Uterus (tissue), 4 donors: ENCODE data around the gene CMTM7. TPM values are rescaled to one million over a fixed set of nuclear protein-coding genes. Genes with fewer than 3 reads are reported as not detected.

Experiments
- DNase-seq, 2 donors: peaks; one replicate each; pipeline ENCODE4 v3.0.0-alpha.2; 2019 to 2020
- H3K27ac ChIP-seq, 2 donors: fragments of 200-600 bp; sonication (generic); 1 replicate in 1 of 2; 2 replicates in 1 of 2; pipeline ENCODE4 v1.5.1; 2016 to 2018
- H3K27me3 ChIP-seq, 2 donors: fragments of 200-600 bp; sonication (generic); one replicate each; pipeline ENCODE4 v1.5.1; 2018 to 2019; ENCODE audit warnings: control low read depth in 1 of 2
- H3K36me3 ChIP-seq, 2 donors: fragments of 200-600 bp; sonication (generic); one replicate each; pipeline ENCODE4 v1.5.1; 2019; ENCODE audit warnings: control low read depth in 1 of 2
- H3K4me1 ChIP-seq, 2 donors: fragments of 200-600 bp; sonication (generic); one replicate each; pipeline ENCODE4 v1.5.1; 2018 to 2019; ENCODE audit warnings: control low read depth in 1 of 2
- H3K4me3 ChIP-seq, 2 donors: fragments of 200-600 bp; sonication (generic); 1 replicate in 1 of 2; 2 replicates in 1 of 2; pipeline ENCODE4 v1.5.1; 2018 to 2019; ENCODE audit warnings: mild to moderate bottlenecking in 1 of 2
- H3K9me3 ChIP-seq, 2 donors: fragments of 200-600 bp; sonication (generic); one replicate each; pipeline ENCODE4 v1.5.1; 2019; ENCODE audit warnings: control low read depth in 1 of 2
- POLR2A ChIP-seq, 2 donors: fragments of 450-650 bp; IDR thresholded peaks; one replicate each; pipeline ENCODE4 v1.6.1; 2016; ENCODE audit warnings: antibody characterized with exemption in 2 of 2, mild to moderate bottlenecking in 1 of 2, moderate library complexity in 1 of 2
- intact Hi-C: fragments of 100-400 bp; cut with DNase I; formaldehyde crosslinking; loops from one replicate; pipeline ENCODE4 v1.15.1; 2023; ENCODE audit warnings: low total_unique reads
- total RNA-seq, 4 donors: library from RNA; depleted of rRNA in 3 of 4; stranded (reverse); fragments of >200 nt in 3 of 4; gene quantifications; one replicate each; pipeline versions ENCODE4 v1.1.0 to v1.2.4, GENCODE V29; 2014 to 2023
- TF ChIP-seq, protein P1 (sequence below), 4 experiments: fragments of 200-600 bp in 2 of 4; fragments of 450-650 bp in 2 of 4; sonication (generic) in 2 of 4; IDR thresholded peaks; one replicate each; pipeline ENCODE4 v1.5.1; 2016 to 2019; ENCODE audit warnings: antibody characterized with exemption in 4 of 4, mild to moderate bottlenecking in 2 of 4, moderate library complexity in 1 of 4
- donor health status: DM: yes; HTN: yes; CAD: no.

Gene CMTM7
- total RNA-seq, 4 donors from 2014 or later = 0.26 to 25.2 (median 13.3) TPM

DNA sequence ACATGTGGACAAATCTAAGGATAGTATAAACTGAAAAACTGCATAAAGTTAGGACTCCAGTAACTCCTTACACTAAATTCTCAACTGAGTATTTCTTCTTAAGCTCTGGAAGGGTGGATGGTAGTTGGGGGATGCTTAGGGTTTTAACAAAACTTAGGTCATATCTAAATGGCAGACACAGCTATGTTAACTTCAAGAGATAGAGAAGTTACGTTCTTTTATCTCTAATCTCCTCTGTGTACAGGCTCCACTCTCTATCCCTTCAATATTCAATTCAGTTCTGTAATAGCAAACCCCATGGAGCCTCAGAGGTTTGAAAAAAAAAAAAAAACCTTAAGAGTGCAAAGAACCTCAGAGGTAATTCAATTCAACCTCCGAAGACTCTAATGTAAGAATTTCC lies 107.9 kb downstream of the CMTM7 start:
- no peaks in the 10 kb centered on the region for H3K4me1 ChIP-seq
- DNase-seq = no peak
- H3K27ac ChIP-seq = no peak overlapping the region
- no peak for TF ChIP-seq POLR2A (IDR thresholded peaks at IDR 0.05)
- TF ChIP-seq, protein P1, sequence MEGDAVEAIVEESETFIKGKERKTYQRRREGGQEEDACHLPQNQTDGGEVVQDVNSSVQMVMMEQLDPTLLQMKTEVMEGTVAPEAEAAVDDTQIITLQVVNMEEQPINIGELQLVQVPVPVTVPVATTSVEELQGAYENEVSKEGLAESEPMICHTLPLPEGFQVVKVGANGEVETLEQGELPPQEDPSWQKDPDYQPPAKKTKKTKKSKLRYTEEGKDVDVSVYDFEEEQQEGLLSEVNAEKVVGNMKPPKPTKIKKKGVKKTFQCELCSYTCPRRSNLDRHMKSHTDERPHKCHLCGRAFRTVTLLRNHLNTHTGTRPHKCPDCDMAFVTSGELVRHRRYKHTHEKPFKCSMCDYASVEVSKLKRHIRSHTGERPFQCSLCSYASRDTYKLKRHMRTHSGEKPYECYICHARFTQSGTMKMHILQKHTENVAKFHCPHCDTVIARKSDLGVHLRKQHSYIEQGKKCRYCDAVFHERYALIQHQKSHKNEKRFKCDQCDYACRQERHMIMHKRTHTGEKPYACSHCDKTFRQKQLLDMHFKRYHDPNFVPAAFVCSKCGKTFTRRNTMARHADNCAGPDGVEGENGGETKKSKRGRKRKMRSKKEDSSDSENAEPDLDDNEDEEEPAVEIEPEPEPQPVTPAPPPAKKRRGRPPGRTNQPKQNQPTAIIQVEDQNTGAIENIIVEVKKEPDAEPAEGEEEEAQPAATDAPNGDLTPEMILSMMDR (IDR thresholded peaks at IDR 0.05) = no peak
- no peaks in the 10 kb centered on the region for H3K36me3 ChIP-seq
- H3K9me3 ChIP-seq = no peaks in the 10 kb centered on the region
- intact Hi-C loops = no loop called here
- no peaks in the 10 kb centered on the region for H3K27me3 ChIP-seq
- H3K4me3 ChIP-seq = no peak overlapping the region

DNA sequence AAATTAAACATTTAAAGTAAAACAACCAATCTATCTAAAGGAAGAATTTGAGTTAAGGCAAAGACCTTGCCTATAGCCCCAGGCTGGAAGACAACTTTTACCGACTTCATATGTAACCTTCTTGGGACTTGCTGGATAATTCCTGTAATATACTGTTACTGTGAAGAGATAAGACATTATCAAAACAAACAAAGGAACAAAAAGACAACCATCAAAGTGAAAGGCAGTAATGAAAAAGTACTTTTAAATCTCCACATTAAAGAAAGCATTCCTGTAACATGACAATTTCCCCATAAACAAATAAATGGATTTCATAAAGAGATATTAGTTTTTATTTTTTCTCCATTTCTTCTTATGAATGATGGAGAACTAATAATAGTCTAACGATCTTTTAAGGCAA lies 108.6 kb downstream of the CMTM7 start:
- H3K4me3 ChIP-seq = no peak overlapping the region
- no peak overlapping the region for H3K27ac ChIP-seq
- intact Hi-C loops = loop anchor here (10.0 kb wide), 1 partner anchor 165 kb away; no protein-coding TSS in a partner anchor

DNA sequence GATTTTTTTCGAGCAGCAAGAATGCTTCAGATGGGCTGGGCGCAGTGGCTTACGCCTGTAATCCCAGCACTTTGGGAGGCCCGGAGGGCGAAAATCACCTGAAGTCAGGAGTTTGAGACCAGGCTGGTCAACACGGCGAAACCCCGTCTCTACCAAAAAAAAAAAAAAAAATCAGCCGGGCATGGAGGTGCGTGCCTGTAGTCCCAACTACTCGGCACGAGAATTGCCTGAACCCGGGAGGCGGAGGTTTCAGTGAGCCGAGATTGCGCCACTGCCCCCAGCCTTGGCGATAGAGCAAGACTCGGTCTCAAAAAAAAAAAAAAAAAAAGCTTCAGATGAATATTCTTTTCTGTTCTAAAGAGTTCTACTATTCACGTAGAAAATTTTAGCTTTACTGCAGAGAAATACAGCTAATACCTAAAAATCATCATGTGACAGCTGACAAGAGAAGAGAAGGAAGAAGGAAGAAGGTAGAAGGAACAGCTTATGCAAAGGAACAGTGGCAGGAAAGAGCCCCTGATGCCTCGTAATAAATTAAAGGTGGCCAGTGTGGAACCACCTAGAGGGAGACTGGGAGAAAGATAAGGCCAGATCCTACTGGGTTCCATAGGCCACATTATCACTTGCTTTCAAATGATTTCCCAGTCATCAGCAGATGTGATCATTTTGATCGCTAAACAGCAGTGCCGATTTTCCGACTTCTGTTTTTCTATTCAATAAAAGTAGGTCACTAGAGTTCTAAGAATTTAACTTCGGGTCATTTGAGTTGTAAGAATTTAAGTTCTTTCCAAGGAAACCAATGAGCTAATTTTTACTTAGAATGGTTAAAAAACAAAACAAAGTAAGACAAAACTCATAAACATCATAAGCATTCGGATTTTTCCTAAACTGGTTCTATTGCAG lies 109.5 kb downstream of the CMTM7 start:
- DNase-seq = no peak
- intact Hi-C loops = loop anchor here (10.0 kb wide), 1 partner anchor 164 kb away; no protein-coding TSS in a partner anchor
- no peaks in the 10 kb centered on the region for H3K9me3 ChIP-seq
- H3K27ac ChIP-seq = peak overlapping the region in 1 of 2 donors; percentile 93
- H3K4me3 ChIP-seq = peak overlapping the region in 1 of 2 donors; percentile 71
- no peaks in the 10 kb centered on the region for H3K27me3 ChIP-seq
- H3K36me3 ChIP-seq = no peaks in the 10 kb centered on the region
- H3K4me1 ChIP-seq = no peaks in the 10 kb centered on the region
- TF ChIP-seq, protein P1 (IDR thresholded peaks at IDR 0.05) = no peak
- TF ChIP-seq POLR2A (IDR thresholded peaks at IDR 0.05) = no peak

More for the DNA sequence above, 108.6 kb downstream of the CMTM7 start:
- DNase-seq = no peak
- H3K27me3 ChIP-seq = no peaks in the 10 kb centered on the region
- no peak for TF ChIP-seq POLR2A (IDR thresholded peaks at IDR 0.05)
- TF ChIP-seq, protein P1 (IDR thresholded peaks at IDR 0.05) = no peak
- no peaks in the 10 kb centered on the region for H3K4me1 ChIP-seq
- no peaks in the 10 kb centered on the region for H3K36me3 ChIP-seq
- H3K9me3 ChIP-seq = no peaks in the 10 kb centered on the region

DNA sequence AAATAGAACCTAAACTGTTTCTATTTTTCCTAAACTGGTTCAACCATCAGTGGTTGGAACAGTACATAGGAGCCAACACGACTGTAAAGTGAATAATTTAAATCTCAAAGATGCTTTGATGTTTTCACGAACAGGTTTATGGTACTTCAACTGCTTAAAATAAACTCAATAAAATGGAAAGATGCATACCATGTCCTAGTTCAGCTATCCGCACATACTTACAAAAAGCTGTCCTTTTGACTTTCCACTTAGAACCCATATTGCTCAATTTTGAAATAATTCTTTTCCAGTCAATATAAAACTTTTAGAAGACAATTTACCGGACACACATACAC lies 110.1 kb downstream of the CMTM7 start:
- no peak for DNase-seq
- no peaks in the 10 kb centered on the region for H3K27me3 ChIP-seq
- no peaks in the 10 kb centered on the region for H3K4me1 ChIP-seq
- peak overlapping the region; percentile 71 to 95 for H3K4me3 ChIP-seq
- TF ChIP-seq, protein P1 (IDR thresholded peaks at IDR 0.05) = no peak
- TF ChIP-seq POLR2A (IDR thresholded peaks at IDR 0.05) = no peak
- intact Hi-C loops = loop anchor here (10.0 kb wide), 1 partner anchor 163 kb away; no protein-coding TSS in a partner anchor
- no peaks in the 10 kb centered on the region for H3K9me3 ChIP-seq
- H3K36me3 ChIP-seq = no peaks in the 10 kb centered on the region
- peak overlapping the region; percentile 93 for H3K27ac ChIP-seq
